GM12878 (cell line): ENCODE results near the gene TMBIM6. TPM values are rescaled to one million over a fixed set of nuclear protein-coding genes. Genes with fewer than 3 reads are reported as not detected.

Experiments used
- ATAC-seq: fragments of 200-7000 bp; cut with Tn5 transposase; 3 replicates; pipeline ENCODE4 v1.9.1; 2020; ENCODE audit warnings: mild to moderate bottlenecking, moderate library complexity
- BruUV-seq: library from RNA; stranded (reverse); fragments of 400-500 nt; replicated peaks from 2 replicates; lab custom pipeline; 2021; lab: Mats Ljungman, UMichigan
- CTCF ChIA-PET: fragments of 300-600 bp; sonication (Branson Sonifier 250); formaldehyde crosslinking; extraction: SDS; loops from one replicate; lab custom pipeline; 2021; ENCODE audit warnings: inconsistent platforms; lab: Yijun Ruan, JAX
- POLR2A ChIA-PET: fragments of 350-600 bp; formaldehyde crosslinking; extraction: SDS; loops from one replicate; lab custom pipeline; 2021; ENCODE audit warnings: inconsistent platforms; lab: Charles Lee
- RAD21 ChIA-PET: fragments of 300-600 bp; sonication (Branson Sonifier 250); formaldehyde crosslinking; loops from one replicate; lab custom pipeline; 2023; ENCODE audit warnings: antibody characterized with exemption; ENCODE audit not compliant: unreplicated experiment; lab: Charles Lee
- SMC1A ChIA-PET: fragments of 300-600 bp; sonication (Branson Sonifier 250); formaldehyde crosslinking; loops from one replicate; lab custom pipeline; 2023; ENCODE audit not compliant: unreplicated experiment, uncharacterized antibody; lab: Charles Lee
- DNase-seq: peaks from one replicate; pipeline ENCODE4 v3.0.0-alpha.2; 2011; ENCODE audit warnings: low read depth, low spot score
- FAIRE-seq: peaks from 3 replicates; lab custom pipeline; 2011; peaks lifted over from hg19 to GRCh38; lab: Jason Lieb, UNC
- H2AFZ ChIP-seq: 2 replicates; pipeline ENCODE4 v1.6.0; 2011; ENCODE audit warnings: low read depth, low read length, control low read depth; ENCODE audit not compliant: control insufficient read depth
- H3K27ac ChIP-seq: 2 replicates; pipeline ENCODE4 v1.5.1; 2011; ENCODE audit warnings: control low read depth; ENCODE audit not compliant: control insufficient read depth, insufficient read depth
- H3K27me3 ChIP-seq, 2 experiments: replicated peaks in 1 of 2; 2 replicates each; pipeline versions ENCODE4 v1.6.0 to v1.6.1; 2011; ENCODE audit warnings: low read length in 1 of 2; ENCODE audit not compliant: control insufficient read depth in 2 of 2, insufficient read depth in 2 of 2
- H3K36me3 ChIP-seq, 2 experiments: 2 replicates each; pipeline ENCODE4 v1.5.1; 2011; ENCODE audit warnings: low read length in 1 of 2; ENCODE audit not compliant: control insufficient read depth in 2 of 2, insufficient read depth in 2 of 2
- H3K4me1 ChIP-seq: 2 replicates; pipeline ENCODE4 v1.6.1; 2011; ENCODE audit warnings: mild to moderate bottlenecking, low read length, moderate library complexity, mixed read lengths; ENCODE audit not compliant: control insufficient read depth, insufficient read depth
- H3K4me2 ChIP-seq: 2 replicates; pipeline ENCODE4 v1.6.0; 2011; ENCODE audit warnings: control low read depth; ENCODE audit not compliant: control insufficient read depth, insufficient read depth
- H3K4me3 ChIP-seq: fragments of 200-600 bp; sonication (generic); 2 replicates; pipeline ENCODE4 v1.5.1; 2016
- H3K79me2 ChIP-seq: 2 replicates; pipeline ENCODE4 v1.6.0; 2011; ENCODE audit warnings: low read length; ENCODE audit not compliant: control insufficient read depth, insufficient read depth
- H3K9ac ChIP-seq: 2 replicates; pipeline ENCODE4 v1.8.0; 2011; ENCODE audit warnings: low read length, control low read depth, mixed read lengths; ENCODE audit not compliant: control insufficient read depth, insufficient read depth
- H3K9me3 ChIP-seq: replicated peaks from 3 replicates; pipeline ENCODE4 v1.5.1; 2011; ENCODE audit warnings: mild to moderate bottlenecking, low read length; ENCODE audit not compliant: control insufficient read depth, insufficient read depth
- H4K20me1 ChIP-seq: 2 replicates; pipeline ENCODE4 v1.6.0; 2011; ENCODE audit not compliant: control insufficient read depth, insufficient read depth
- CTCF ChIP-seq, 3 experiments: IDR thresholded peaks in 2 of 3; conservative IDR thresholded peaks in 1 of 3; 2 replicates each; pipeline ENCODE4 v1.5.1; 2011; ENCODE audit warnings: low read depth in 3 of 3, low read length in 3 of 3, mild to moderate bottlenecking in 3 of 3, control low read depth in 2 of 3, moderate library complexity in 2 of 3, inconsistent platforms in 1 of 3, mixed read lengths in 1 of 3; ENCODE audit not compliant: control insufficient read depth in 2 of 3, insufficient read depth in 1 of 3; ENCODE audit errors: extremely low read depth in 1 of 3
- E2F8 ChIP-seq: fragments of 450-650 bp; IDR thresholded peaks from 2 replicates; pipeline ENCODE4 v1.6.1; 2018; ENCODE audit warnings: mild to moderate bottlenecking, low read depth, moderate library complexity; ENCODE audit not compliant: partially characterized antibody
- HDAC2 ChIP-seq: fragments of 200-600 bp; sonication (generic); IDR thresholded peaks from 2 replicates; pipeline ENCODE4 v1.6.1; 2017
- IRF4 ChIP-seq: IDR thresholded peaks from 2 replicates; pipeline ENCODE4 v1.6.1; 2011; ENCODE audit warnings: low read depth, low read length
- NR2C1 ChIP-seq: fragments of 450-650 bp; IDR thresholded peaks from 2 replicates; pipeline ENCODE4 v1.6.1; 2017; ENCODE audit warnings: antibody characterized with exemption, mild to moderate bottlenecking, moderate library complexity
- POU2F2 ChIP-seq: IDR thresholded peaks from 3 replicates; pipeline ENCODE4 v1.6.1; 2011; ENCODE audit warnings: low read depth, mild to moderate bottlenecking, low read length, borderline replicate concordance
- SMAD5 ChIP-seq: IDR thresholded peaks from 2 replicates; pipeline ENCODE4 v1.6.1; 2016; ENCODE audit warnings: antibody characterized with exemption, low read depth
- YY1 ChIP-seq: IDR thresholded peaks from 2 replicates; pipeline ENCODE4 v1.6.1; 2011; ENCODE audit warnings: low read depth, mild to moderate bottlenecking, low read length
- ZBTB11 ChIP-seq: fragments of 450-650 bp; formaldehyde crosslinking; IDR thresholded peaks from 2 replicates; pipeline ENCODE4 v1.5.0; 2022; ENCODE audit warnings: mild to moderate bottlenecking, missing genetic modification characterization
- WGBS: methylation state at CpG from one replicate; pipeline ENCODE4 v1.1.6; 2016; ENCODE audit warnings: low lambda C conversion rate; ENCODE audit not compliant: insufficient replicate concordance, insufficient coverage; ENCODE audit errors: missing lambda C conversion rate; 5-methylcytosine and 5-hydroxymethylcytosine counted together
- in situ Hi-C: fragments of 300-500 bp; cut with MboI; formaldehyde crosslinking; loops from 9 replicates; pipeline ENCODE4 v1.14.3; 2018; ENCODE audit warnings: mixed read lengths
- intact Hi-C: fragments of 100-400 bp; cut with micrococcal nuclease; formaldehyde crosslinking; loops from one replicate; pipeline ENCODE4 v1.14.2; 2022; ENCODE audit not compliant: unreplicated experiment
- polyA plus RNA-seq, 11 experiments: library from polyadenylated mRNA; depleted of rRNA in 4 of 11; unstranded in 6 of 11; stranded (reverse) in 5 of 11; fragments of >200 nt; fragmentation: Nextera tagmentation in 4 of 11; fragmentation: Illumina TruSeq in 1 of 11; extraction: Ambion mirVana in 4 of 11; extraction: Trizol in 1 of 11; gene quantifications; 1 replicate in 1 of 11; 2 replicates in 10 of 11; pipeline versions ENCODE4 v1.2.1 to v1.2.3, GENCODE V29; 2011 to 2016; ENCODE audit warnings: inconsistent platforms in 2 of 11, missing spikeins in 2 of 11, low read depth in 1 of 11
- total RNA-seq, 4 experiments: library from RNA; depleted of rRNA in 3 of 4; stranded (reverse); fragments of >200 nt in 3 of 4; fragmentation: Illumina TruSeq in 1 of 4; extraction: Trizol in 1 of 4; gene quantifications; 2 replicates each; pipeline versions ENCODE4 v1.2.1 to v1.2.3, GENCODE V29; 2013 to 2021
- TF ChIP-seq, protein P1 (sequence below): fragments of 450-650 bp; IDR thresholded peaks from 2 replicates; pipeline ENCODE4 v1.6.1; 2016; ENCODE audit warnings: mild to moderate bottlenecking

Gene TMBIM6
- total and polyA plus RNA-seq, 10 of the 15 experiments (the other 5 are each of a cell fraction or from before 2014, with no cell fraction given): 224 to 1,192 (median 379) TPM

- H3K27ac ChIP-seq: no peak overlapping the region
- peak; percentile 23 for FAIRE-seq
- H2AFZ ChIP-seq: peak overlapping the region; percentile 69
- no peak overlapping the region for H3K4me3 ChIP-seq
- no peaks in the 10 kb centered on the region for H3K27me3 ChIP-seq
- no peak overlapping the region for H3K9ac ChIP-seq
- CTCF ChIA-PET: interaction anchor here (0.7 to 3.1 kb wide), 41 partner anchors 7 to 242 kb away, joined by 3 to 122 read pairs (median 6); partner anchors contain the start of genes BCDIN3D, NCKAP5L and TMBIM6
- no peak overlapping the region for H3K4me2 ChIP-seq
- ATAC-seq: peak; percentile 83
- 50% methylated on average over 19 of the region's 19 CpGs for WGBS
- no peaks in the 10 kb centered on the region for H3K79me2 ChIP-seq
- no peaks in the 10 kb centered on the region for H4K20me1 ChIP-seq
- H3K4me1 ChIP-seq: peaks cover 6% of the 10 kb centered on the region
- no peak for DNase-seq
- RAD21 ChIA-PET: interaction anchor here (1.0 to 3.1 kb wide), 9 partner anchors 12 to 189 kb away, joined by 3 to 49 read pairs (median 4); partner anchors contain the start of genes BCDIN3D, NCKAP5L and TMBIM6
- H3K36me3 ChIP-seq: no peaks in the 10 kb centered on the region
- BruUV-seq: no TSS peak
- POLR2A ChIA-PET: interaction anchor here (0.5 to 1.7 kb wide), 4 partner anchors 24 to 50 kb away, joined by 3 to 4 read pairs (median 4); partner anchors contain the start of gene TMBIM6
- in situ Hi-C loops (loop anchor here (5.0 kb wide), 1 partner anchor 59 kb away; no protein-coding TSS in a partner anchor), intact Hi-C loops (loop anchor here (5.0 kb wide), 1 partner anchor 141 kb away; no protein-coding TSS in a partner anchor)
- H3K9me3 ChIP-seq: peaks cover 2% of the 10 kb centered on the region; the same call in 1 of the 3 replicates
- SMC1A ChIA-PET: interaction anchor here (0.6 to 3.1 kb wide), 27 partner anchors 9 to 197 kb away, joined by 3 to 56 read pairs (median 3); partner anchors contain the start of genes BCDIN3D and TMBIM6
- TF ChIP-seq E2F8 (no peak), NR2C1 (no peak), POU2F2 (no peak), ZBTB11 (CRISPR knock-in tag) (no peak), CTCF (IDR thresholded peaks at IDR 0.05 in 2 of 3, conservative IDR thresholded peaks at IDR 0.05 in 1 of 3; ENCODE audit: control insufficient read depth in 2 of 3, extremely low read depth in 1 of 3, insufficient read depth in 1 of 3, low read depth in 3 of 3, low read length in 3 of 3) (peak; percentile 87 to 95 (median 95); a peak in 5 of 6 replicates), IRF4 (0 out of 2 replicates have a peak, but pooled peaks have one; percentile 40), HDAC2 (no peak), YY1 (peak; percentile 49), SMAD5 (no peak)
- TF ChIP-seq, protein P1, sequence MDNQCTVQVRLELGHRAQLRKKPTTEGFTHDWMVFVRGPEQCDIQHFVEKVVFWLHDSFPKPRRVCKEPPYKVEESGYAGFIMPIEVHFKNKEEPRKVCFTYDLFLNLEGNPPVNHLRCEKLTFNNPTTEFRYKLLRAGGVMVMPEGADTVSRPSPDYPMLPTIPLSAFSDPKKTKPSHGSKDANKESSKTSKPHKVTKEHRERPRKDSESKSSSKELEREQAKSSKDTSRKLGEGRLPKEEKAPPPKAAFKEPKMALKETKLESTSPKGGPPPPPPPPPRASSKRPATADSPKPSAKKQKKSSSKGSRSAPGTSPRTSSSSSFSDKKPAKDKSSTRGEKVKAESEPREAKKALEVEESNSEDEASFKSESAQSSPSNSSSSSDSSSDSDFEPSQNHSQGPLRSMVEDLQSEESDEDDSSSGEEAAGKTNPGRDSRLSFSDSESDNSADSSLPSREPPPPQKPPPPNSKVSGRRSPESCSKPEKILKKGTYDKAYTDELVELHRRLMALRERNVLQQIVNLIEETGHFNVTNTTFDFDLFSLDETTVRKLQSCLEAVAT: peak; percentile 52; the same call in 1 of the 2 replicates
Measured at GRCh38 chr12:49777800-49778748, 36.7 kb downstream of the TMBIM6 start.
